GM20000 (cell line): ENCODE results near the gene RANBP10.

Experiments used
- DNase-seq: peaks from one replicate; pipeline ENCODE4 v3.0.0; 2012; ENCODE audit warnings: low spot score
- CTCF ChIP-seq: IDR thresholded peaks from 2 replicates; pipeline ENCODE4 v1.5.1; 2012; ENCODE audit warnings: mild to moderate bottlenecking, control low read depth; ENCODE audit errors: extremely low read depth, missing control alignments

Gene RANBP10

GRCh38 chr16:67719048-67719777 lies 87.1 kb downstream of the RANBP10 start, which contains the start of gene GFOD2:
Gene GFOD2, minus strand, starts transcription at chr16:67719316. Its CDS starts 33,601 bp downstream, at chr16:67685715.
- no peak for TF ChIP-seq CTCF
- DNase-seq = peak; percentile 100

DNA sequence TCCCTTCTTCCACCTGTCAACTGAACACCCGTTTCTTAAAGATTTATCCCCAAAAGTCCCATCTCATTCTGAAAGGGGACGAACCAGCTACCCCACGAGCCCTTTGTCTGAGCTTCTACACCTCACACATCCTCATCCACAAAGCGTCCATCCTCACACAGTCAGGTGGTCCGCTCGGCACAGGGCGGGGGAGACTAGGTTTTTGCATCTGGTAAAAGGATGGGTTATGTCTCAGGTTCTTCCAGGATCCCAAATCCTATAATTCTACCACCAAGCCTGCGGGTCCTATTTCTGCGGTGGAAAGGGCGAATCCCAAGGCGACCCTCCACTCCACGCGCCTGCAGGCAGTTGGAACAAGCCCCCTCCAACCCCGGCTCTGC lies 87.7 kb downstream of the RANBP10 start:
- peak; percentile 56 for DNase-seq
- no peak for TF ChIP-seq CTCF

GRCh38 chr16:67716097-67716496 lies 90.3 kb downstream of the RANBP10 start:
- no peak for TF ChIP-seq CTCF
- DNase-seq = no peak

GRCh38 chr16:67714522-67714921 lies 91.8 kb downstream of the RANBP10 start:
- TF ChIP-seq CTCF = no peak
- DNase-seq = no peak

- TF ChIP-seq CTCF = no peak
- DNase-seq = no peak
These were observed 92.6 kb downstream of the RANBP10 start for GRCh38 chr16:67713647-67714273.

DNA sequence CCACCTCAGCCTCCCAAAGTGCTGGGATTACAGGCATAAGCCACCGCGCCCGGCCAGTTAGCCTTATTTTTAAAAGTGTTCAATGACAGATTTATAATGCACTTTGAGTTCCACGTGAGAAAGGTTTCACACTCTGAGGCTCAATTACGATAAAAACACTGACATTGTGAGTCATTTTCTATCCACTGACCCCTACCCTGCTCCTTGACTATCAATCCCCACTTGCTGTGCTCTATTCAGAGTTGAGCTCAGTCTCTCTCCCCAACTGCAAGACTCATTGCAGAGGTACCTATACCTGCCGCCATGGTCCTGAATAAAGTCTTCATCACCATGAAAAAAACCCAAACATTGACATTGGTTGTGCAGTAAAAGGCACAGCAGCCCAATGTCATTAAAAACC lies 95.8 kb downstream of the RANBP10 start:
- no peak for DNase-seq
- TF ChIP-seq CTCF = no peak

- no peak for DNase-seq
- TF ChIP-seq CTCF = no peak
These were observed 97.3 kb downstream of the RANBP10 start for GRCh38 chr16:67709050-67709449.
